GM10266 (cell line): Measurements from ENCODE around the gene SPIRE1.

Source experiments
- DNase-seq: peaks from one replicate; pipeline ENCODE4 v3.0.0; 2012; ENCODE audit errors: extremely low spot score
- TF ChIP-seq, protein P1 (sequence below): IDR thresholded peaks from 2 replicates; pipeline ENCODE4 v1.5.1; 2012; ENCODE audit warnings: mild to moderate bottlenecking, low read depth; ENCODE audit not compliant: control insufficient read depth, insufficient read depth; ENCODE audit errors: missing control alignments

Gene SPIRE1

DNA sequence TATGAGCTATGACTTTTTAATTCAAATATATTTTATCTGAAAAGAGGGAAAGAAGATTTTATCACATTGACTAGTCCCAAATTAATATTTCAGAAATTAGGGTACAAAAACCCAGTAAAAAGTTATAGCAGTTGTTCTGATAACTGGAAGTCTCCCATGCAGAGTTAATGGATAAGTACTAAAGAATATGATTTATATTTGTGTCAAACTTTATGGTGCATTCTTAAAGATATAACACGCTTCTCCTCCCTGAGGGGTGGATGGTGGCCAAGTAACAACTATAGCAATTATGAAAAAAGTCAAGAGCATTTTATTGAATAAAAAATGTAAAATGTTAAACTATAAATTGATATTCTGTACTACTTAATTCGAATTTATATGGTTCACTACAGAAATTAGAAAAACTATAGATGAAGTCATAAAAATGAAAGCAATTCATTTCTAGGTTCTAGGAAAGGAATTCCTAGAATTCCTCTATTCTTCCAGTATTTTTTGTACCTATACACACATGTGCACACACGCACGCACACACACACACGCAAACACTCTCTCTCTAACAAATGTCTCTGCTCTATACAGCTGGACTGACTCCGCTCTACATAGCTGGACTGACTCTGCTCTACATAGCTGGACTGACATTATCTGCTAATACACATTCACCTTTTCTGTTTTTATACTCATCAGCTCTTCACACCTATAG, 138.9 kb downstream of the SPIRE1 start:
- TF ChIP-seq, protein P1, sequence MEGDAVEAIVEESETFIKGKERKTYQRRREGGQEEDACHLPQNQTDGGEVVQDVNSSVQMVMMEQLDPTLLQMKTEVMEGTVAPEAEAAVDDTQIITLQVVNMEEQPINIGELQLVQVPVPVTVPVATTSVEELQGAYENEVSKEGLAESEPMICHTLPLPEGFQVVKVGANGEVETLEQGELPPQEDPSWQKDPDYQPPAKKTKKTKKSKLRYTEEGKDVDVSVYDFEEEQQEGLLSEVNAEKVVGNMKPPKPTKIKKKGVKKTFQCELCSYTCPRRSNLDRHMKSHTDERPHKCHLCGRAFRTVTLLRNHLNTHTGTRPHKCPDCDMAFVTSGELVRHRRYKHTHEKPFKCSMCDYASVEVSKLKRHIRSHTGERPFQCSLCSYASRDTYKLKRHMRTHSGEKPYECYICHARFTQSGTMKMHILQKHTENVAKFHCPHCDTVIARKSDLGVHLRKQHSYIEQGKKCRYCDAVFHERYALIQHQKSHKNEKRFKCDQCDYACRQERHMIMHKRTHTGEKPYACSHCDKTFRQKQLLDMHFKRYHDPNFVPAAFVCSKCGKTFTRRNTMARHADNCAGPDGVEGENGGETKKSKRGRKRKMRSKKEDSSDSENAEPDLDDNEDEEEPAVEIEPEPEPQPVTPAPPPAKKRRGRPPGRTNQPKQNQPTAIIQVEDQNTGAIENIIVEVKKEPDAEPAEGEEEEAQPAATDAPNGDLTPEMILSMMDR, result no peak
- DNase-seq, result no peak

DNA sequence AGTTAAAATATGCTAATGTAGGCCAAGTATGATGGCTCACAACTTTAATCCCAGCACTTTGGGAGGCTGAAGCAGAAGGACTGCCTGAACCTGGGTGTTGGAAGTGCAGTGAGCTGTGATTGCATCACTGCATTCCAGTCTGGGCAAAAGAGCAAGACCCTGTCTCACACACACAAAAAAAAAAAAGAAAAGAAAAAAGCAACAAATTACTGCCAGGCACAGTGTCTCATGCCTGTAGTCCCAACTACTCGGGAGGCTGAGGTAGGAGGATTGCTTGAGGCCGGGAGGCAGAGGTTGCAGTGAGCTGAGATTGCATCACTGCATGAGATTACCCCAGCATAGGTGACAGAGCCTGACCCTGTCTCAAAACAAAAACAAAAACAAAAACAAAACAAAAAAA, 139.6 kb downstream of the SPIRE1 start:
- DNase-seq, result no peak
- TF ChIP-seq, protein P1, result no peak

DNA sequence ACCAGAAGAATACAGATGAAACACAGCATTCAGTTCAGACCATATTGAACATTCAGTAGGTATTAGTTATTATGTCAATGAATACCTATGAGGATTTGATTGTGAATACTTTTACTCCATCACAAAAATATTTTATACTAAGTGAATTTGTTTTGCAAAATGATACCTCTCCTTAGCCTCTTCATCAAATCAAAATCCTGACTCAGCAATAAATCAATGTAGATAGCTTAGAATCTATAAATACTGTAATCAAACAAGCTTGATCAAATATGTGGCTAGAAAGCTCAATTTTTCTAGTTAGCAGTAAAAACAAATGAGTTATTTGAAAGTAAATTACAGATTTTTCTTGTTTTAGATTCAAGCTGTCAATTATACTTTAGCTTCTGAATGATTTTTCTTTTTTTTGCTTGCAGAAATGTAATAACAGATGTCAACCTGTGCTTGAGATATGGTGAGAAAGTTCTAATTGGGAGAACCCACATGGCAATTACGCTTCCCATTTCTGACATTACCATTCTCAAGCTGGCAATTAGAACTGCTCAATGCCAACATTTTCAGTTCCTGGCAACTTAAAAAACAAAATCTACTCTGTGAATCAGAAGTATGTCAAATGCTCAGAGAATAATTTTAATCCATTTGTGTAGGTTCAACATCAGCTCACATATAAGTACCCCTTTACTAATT, 140.6 kb downstream of the SPIRE1 start:
- TF ChIP-seq, protein P1, result no peak
- no peak for DNase-seq

DNA sequence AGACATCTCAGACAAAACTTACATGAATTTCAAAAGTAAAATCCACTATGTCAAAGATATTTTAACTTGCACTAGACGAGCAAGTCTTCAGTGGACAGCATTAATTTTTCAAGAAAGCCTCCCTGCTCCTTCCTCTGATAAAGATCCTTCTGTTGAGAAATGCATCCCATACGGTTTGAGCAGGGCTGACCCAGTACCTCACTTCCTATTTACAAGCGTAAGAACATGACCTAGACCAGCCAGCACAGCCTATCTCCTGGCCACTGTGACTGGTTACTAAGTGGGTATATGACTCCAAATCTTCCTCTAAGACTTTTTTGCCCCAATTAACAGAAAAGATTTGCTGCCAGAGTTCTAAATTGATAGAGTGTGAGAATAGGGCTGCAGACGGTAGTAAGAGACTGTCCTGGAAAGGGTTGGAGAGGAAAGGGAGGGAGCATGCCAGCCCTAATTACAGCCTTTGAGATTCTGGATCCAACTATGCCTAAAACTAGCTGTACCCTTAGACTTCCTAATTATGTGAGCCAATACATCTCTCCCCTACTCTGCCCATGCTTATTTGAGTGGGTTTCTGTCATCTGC, 141.8 kb downstream of the SPIRE1 start:
- TF ChIP-seq, protein P1, result no peak
- no peak for DNase-seq

DNA sequence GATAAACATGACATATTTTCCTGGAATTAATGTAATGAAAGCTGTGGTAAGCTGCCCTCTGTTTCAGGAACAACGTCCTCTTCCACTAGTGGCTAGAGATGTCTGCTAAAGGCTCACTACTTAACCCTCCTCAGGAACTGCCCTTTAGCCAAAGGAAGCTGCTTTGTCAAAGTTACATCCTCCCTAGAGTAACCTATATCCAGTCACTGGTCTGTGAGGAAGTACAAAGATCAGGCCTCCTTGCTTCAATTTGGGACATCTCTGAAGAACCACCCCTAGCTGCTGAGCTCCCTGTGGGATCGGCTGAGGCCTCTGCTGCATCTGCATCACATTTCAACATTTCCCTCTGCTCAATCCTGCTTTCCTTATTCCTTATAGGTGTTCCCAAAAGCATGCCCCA, 142.4 kb downstream of the SPIRE1 start:
- TF ChIP-seq, protein P1, result no peak
- no peak for DNase-seq

DNA sequence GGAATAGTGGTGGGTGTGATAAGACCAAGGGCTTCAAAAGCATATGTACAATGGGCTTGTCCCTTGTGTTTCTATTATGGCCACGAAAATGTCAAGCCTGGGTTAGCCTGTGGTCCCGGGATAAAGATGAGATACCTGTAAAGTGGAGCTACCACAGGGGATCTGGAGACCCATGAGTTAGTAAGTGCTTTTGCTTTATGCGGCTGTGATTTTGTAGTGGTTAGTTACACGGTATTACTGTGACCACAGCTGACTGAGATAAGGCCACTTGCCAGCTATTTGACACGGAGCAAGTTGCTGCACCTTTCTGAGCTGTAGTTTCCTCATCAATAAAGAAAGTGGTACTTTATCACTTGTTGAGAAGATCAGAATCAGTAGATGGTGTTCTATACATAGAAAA, 150.9 kb downstream of the SPIRE1 start:
- TF ChIP-seq, protein P1, result no peak
- DNase-seq, result no peak

DNA sequence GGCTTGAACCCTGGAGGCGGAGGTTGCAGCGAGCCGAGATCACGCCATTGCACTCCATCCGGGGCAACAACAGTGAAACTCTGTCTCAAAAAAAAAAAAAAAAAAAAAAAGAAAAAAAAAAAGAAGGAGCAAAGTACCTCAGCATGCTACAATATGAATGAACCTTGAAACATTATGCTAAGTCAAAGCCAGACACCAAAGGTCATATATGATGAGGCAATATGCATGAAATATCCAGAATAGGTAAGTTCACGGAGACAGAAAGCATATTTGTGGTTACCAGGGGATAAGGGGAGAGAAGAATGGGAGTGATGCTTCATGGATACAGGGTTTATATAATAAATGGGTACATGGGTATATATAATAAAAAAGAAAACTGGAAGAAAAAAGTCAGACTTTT, 156.9 kb downstream of the SPIRE1 start:
- TF ChIP-seq, protein P1, result no peak
- DNase-seq, result no peak
